ENCODE measurements around the gene ANXA8.
"Not testable (repeated sequence)": the region's sequence is repeated elsewhere in the genome, so short reads cannot be mapped to it uniquely, and the experiment has no call there.

The ANXA8 gene

GRCh38 chr10:47467957-47468356 is 16.0 kb downstream of the ANXA8 start:
- H3K4me3 ChIP-seq (ENCODE audit: low read depth, low read length): not testable (repeated sequence)

GRCh38 chr10:47467458-47467857 is 16.5 kb downstream of the ANXA8 start:
- not testable (repeated sequence) for DNase-seq (ENCODE audit: low read depth); H3K4me3 ChIP-seq (ENCODE audit: low read depth, low read length)

More at GRCh38 chr10:47467957-47468356, 16.0 kb downstream of the ANXA8 start:
- not testable (repeated sequence) for DNase-seq (ENCODE audit: low read depth)

- H3K4me3 ChIP-seq (ENCODE audit: low read depth, low read length); DNase-seq (ENCODE audit: low read depth): not testable (repeated sequence)
Measured at GRCh38 chr10:47465216-47465917, 18.5 kb downstream of the ANXA8 start.

- not testable (repeated sequence) for DNase-seq (ENCODE audit: low read depth); H3K4me3 ChIP-seq (ENCODE audit: low read depth, low read length)
Measured at GRCh38 chr10:47462577-47463358, 21.1 kb downstream of the ANXA8 start.

- H3K4me3 ChIP-seq (ENCODE audit: low read depth, low read length); DNase-seq (ENCODE audit: low read depth): not testable (repeated sequence)
Measured at GRCh38 chr10:47461261-47461687, 22.6 kb downstream of the ANXA8 start.

GRCh38 chr10:47458466-47459154 is 25.3 kb downstream of the ANXA8 start:
- no peak for DNase-seq (ENCODE audit: low read depth)
- no peak overlapping the region for H3K4me3 ChIP-seq (ENCODE audit: low read depth, low read length)
- no peak for TF ChIP-seq CTCF (IDR thresholded peaks at IDR 0.05; ENCODE audit: low read depth, low read length, missing control alignments)

GRCh38 chr10:47457826-47458225 is 26.1 kb downstream of the ANXA8 start:
- no peak for TF ChIP-seq CTCF (IDR thresholded peaks at IDR 0.05; ENCODE audit: low read depth, low read length, missing control alignments)
- no peak for DNase-seq (ENCODE audit: low read depth)

GRCh38 chr10:47457528-47457820 is 26.4 kb downstream of the ANXA8 start:
- TF ChIP-seq CTCF (IDR thresholded peaks at IDR 0.05; ENCODE audit: low read depth, low read length, missing control alignments): no peak
- no peak overlapping the region for H3K4me3 ChIP-seq (ENCODE audit: low read depth, low read length)
- no peak for DNase-seq (ENCODE audit: low read depth)

More at GRCh38 chr10:47457826-47458225, 26.1 kb downstream of the ANXA8 start:
- H3K4me3 ChIP-seq (ENCODE audit: low read depth, low read length): no peak overlapping the region

GRCh38 chr10:47456794-47457527 is 27.0 kb downstream of the ANXA8 start:
- DNase-seq (ENCODE audit: low read depth): no peak
- TF ChIP-seq CTCF (IDR thresholded peaks at IDR 0.05; ENCODE audit: low read depth, low read length, missing control alignments): no peak
- H3K4me3 ChIP-seq (ENCODE audit: low read depth, low read length): no peak overlapping the region
